Subcutaneous adipose tissue (tissue), 4 donors: ENCODE measurements around the gene SELE. TPM values are rescaled to one million over a fixed set of nuclear protein-coding genes. Genes with fewer than 3 reads are reported as not detected.

Experiments used
- total RNA-seq, 4 donors: library from RNA; depleted of rRNA; stranded (reverse); fragments of >200 nt; gene quantifications; one replicate each; pipeline ENCODE4 v1.1.0, GENCODE V29; 2016
- TF ChIP-seq, protein P1 (sequence below): fragments of 450-650 bp; IDR thresholded peaks from one replicate; pipeline ENCODE4 v1.5.1; 2016; ENCODE audit warnings: low read depth, mild to moderate bottlenecking, control low read depth, antibody characterized with exemption, moderate library complexity

Gene SELE
- total RNA-seq, 4 donors from 2014 or later: 0.19 to 1.8 (median 0.33) TPM; not detected in 1

DNA sequence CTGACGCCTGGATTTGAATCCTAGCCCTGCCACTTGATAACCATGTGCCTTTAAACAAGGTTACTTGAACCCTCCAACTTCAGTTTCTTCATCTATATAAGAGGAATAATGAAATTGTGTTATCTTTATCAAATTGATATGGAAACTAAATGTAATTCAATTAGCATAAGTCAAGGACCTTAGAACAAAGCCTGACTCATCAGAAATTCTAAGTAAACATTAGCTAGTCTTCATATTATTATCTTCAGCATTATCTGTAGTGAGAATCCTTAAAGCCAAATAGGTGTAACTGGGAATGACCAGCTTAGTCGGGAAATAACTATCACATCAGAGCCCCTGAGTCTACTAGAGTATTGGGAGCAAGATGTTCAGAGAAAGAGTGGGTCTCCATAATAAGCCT, 29.1 kb downstream of the SELE start:
- TF ChIP-seq, protein P1, sequence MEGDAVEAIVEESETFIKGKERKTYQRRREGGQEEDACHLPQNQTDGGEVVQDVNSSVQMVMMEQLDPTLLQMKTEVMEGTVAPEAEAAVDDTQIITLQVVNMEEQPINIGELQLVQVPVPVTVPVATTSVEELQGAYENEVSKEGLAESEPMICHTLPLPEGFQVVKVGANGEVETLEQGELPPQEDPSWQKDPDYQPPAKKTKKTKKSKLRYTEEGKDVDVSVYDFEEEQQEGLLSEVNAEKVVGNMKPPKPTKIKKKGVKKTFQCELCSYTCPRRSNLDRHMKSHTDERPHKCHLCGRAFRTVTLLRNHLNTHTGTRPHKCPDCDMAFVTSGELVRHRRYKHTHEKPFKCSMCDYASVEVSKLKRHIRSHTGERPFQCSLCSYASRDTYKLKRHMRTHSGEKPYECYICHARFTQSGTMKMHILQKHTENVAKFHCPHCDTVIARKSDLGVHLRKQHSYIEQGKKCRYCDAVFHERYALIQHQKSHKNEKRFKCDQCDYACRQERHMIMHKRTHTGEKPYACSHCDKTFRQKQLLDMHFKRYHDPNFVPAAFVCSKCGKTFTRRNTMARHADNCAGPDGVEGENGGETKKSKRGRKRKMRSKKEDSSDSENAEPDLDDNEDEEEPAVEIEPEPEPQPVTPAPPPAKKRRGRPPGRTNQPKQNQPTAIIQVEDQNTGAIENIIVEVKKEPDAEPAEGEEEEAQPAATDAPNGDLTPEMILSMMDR: no peak

DNA sequence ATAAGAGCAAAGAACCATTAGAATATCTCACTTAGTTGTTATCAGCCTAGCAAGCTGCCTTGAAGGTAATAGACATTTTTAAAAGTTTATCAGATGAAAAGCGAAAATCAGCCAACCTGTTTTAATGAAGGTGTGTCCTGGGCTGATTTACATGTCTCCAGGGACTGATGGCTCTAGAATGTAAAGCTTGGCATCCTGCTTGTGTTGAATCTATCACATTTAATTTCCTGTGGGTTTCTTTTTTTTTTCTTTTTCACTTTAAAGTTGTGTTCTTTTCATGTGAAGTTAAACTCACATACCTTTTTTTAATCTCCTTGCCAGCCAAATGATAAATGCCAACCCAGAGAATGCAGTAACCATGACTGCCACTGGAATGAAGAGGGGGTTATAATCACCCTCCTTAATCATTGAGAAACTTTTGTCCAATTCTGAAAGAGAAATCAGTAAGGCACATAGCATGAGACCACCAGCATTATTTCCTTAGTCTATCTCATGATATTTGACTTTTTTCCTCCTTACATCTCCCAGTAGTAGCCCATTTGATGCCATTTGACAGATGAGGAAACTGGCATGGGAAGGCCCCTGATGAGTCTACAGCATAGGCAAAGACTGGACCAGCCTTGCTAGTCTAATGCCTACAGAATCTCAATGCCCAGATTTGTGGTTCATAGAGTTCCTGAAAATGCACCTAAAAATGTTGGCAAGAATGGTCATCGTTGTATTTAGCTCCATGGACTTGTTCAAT, 32.4 kb downstream of the SELE start:
- TF ChIP-seq, protein P1: no peak

DNA sequence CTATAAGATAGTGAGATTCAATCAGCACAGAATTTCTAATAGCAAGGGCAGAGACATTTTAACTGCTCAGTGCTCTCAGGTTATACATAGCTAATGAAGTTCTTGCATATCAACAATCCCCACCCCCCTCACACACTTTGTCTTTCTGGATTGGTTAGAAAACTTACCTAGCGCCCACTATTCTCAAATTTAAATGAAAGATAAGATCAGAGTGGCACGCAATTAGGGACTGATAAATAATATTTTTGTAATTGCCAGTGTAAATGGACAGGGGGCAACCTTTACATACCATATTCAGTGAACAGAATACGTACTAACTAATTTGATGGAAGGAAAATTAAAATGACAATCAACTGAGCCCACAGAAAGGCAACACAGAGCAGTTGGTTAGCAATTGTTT, 34.2 kb downstream of the SELE start:
- TF ChIP-seq, protein P1: no peak

DNA sequence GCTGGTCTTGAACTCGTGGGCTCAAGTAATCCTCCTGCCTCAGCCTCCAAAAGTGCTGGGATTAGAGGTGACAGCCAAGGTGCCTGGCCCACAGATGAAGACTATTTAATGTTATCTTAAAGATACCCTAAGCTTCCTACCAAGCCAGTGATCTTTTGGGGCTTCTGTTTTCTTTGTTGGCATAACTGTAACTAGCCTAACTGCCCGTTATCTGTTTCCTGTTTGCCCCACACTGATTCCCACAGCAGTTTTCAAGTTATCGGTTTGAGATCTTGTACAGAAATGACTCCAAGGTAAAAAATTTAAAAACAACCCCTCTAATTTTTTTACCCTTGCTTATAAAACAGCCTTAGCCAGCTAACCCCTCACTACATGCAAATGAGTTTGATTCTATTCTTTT, 34.9 kb downstream of the SELE start:
- TF ChIP-seq, protein P1: no peak

DNA sequence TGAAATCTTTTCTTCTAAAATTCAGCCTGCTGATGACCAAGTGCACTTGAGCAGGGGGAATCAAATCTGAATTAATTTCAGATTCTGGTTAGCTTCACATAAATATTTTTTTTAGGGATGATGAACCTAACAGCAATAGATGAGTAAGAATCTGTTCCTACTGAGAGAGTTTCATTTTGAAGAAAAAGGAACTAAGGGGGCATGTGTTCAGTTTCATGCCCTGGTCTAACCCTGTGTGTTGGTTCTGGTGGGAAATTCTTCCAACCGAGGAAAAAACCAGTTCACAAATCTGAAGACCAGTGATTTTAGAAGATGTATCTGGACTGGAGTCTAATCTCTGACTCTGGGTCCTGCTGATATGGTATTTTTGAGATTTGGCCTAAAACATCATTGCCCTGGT, 36.1 kb downstream of the SELE start:
- TF ChIP-seq, protein P1: no peak

DNA sequence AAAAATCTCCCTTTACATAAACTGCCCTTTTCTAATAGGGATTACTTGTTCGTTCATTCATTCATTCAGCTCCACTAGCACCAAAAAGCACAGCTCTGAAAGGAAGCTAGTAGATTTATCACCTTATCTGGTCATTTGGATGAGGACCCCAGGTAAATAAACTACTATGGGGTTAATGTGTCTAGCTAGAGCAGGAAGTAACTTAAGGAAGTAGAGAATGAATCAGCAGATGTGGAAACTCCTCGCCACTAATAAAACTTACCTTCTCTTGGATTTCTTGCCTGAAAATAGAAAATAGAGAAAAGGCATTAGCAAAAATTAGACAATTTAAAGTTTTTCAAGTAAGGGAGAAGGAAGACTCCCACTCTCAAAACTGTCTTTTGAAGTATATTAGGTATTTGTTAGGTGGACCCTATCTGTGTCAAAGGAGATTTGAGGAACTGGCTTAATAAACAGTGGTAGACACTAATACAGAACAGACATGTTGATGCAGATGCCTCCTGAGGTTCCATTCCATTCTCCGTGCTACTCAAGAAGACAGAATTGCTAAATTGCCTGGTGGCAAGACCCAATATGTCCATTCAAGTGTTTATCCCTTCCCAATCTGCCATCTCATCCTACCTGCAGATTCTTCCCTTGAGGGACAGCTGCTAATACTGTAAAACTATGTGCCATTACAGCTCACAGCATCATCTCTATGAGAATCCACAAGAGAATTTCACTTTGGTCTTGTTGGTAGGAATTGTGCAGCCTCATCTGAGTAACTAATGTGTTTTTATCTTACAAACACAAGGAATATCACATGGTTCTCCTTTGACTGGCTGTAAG, 37.4 kb downstream of the SELE start:
- TF ChIP-seq, protein P1: no peak

DNA sequence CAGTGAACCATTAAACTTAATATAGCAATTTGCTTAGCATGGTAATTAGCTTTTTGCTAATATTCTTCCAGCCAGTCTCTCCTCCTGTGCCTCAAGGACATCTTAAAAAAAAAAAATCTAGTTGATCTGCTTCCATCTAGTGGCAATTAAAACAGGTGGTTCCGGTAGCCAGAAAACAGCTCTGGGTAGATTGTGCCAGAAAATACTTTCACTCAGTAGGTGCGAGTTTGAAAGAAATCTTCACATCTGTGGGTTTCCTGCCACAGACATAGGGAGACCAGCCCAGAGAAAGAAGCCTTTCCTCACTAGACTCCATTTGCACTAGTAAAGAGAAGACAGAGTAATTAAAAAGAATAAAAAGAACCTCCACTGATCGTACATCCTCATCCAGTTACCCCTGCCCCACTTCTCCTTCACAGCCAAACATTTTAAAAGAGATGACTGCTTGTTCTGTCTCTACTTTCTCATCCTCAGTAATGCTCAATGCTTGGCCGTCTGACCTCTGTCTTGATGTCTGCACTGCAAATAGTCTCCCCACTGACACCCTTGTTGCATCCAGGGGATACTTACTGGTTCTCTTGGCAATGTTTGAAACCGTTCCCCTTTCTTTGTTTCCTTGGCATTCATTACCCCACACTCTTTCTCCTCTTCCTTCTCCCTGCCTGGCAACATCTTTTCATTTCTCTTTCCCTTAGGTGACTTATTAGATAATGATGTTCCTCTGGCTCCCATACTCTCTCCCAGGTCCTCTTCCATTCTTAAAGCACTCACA, 39.4 kb downstream of the SELE start:
- TF ChIP-seq, protein P1: no peak
